GM19238 (cell line): ENCODE measurements around the gene ABCF3.

Experiments used
- DNase-seq: peaks from one replicate; pipeline ENCODE4 v3.0.0; 2011; ENCODE audit warnings: low spot score; ENCODE audit not compliant: insufficient read length

Gene ABCF3

GRCh38 chr3:184168363-184169120 lies 17.5 kb upstream of the ABCF3 start:
- no peak for DNase-seq

DNA sequence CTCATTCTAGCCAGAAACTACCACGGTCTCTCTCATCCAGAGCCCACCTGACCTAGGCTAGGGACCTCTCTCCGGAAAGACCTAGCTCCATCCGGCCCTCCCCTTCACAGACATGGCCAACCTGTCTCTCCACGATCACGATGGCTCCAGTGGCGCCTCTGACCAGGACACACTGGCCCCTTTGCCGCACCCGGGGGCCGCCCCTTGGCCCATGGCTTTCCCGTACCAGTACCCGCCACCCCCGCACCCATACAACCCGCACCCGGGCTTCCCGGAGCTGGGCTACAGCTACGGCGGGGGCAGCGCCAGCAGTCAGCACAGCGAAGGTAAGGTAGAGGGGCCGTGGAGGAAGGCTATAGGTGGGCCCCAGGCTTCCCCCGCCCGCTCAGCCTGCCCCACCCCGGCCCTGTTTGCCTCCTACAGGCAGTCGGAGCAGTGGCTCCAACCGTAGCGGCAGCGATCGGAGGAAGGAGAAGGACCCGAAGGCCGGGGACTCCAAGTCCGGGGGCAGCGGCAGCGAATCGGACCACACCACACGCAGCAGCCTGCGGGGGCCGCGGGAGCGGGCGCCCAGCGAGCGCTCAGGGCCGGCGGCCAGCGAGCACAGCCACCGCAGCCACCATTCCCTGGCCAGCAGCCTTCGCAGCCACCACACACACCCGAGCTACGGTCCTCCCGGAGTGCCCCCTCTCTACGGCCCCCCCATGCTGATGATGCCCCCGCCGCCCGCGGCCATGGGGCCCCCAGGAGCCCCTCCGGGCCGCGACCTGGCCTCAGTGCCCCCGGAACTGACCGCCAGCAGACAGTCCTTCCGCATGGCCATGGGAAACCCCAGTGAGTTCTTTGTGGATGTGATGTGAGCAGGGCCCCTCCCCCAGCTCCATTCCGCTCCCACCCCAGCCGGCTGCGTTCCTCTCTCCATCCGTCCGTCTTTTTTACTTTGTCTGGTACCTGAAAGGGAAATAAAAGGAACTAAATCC lies 15.8 kb upstream of the ABCF3 start:
- no peak for DNase-seq

DNA sequence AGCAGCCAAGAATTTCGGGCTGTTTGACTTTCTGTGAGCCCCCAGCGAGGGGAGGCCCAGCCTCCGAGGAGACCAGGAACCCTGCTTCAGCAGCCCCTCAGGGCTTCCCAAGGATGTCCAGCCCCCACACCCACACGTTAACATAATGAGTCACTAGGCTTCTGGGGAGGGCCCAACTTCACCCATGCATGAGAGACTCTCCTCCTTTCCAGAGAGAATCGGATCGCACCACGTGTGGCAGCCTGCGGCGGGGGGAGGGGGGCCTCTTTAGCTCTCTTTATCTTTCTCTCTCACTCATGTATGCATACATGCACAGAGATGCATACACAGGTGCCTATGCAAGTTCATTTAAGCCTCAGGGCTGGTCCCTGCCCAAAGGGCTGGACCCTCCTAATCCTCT lies 14.4 kb upstream of the ABCF3 start:
- DNase-seq: no peak

DNA sequence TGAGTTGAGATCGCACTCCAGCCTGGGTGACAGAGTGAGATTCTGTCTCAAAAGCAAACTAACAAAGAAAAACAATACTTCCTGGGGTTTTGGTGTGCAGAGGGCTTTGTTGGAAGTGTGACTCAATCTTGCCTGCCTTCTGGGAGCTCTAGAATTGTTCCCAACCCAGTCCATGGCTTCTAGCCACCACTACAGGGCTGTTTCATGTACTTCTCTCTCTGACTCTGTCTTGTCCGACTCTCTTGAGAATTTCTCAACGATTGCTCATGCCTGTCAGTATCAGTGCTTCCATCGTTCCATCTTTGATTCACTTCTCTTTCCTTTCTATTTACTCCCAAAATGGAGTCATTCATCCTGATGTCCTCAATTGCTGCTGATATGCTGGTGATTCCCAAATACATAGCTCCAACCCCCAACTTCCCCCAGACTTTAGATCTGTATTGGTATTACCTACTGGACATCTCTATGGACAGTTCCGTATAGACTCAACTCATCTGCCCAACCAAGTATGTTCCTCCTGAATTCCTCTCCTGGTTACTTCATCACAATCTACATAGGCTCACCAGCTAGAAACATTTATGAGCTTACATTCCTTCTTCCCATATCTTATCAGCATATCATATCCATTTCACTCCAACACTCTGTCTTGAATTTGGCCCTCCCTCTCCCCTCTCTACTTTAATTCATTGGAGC lies 13.2 kb upstream of the ABCF3 start:
- no peak for DNase-seq

- no peak for DNase-seq
Observed at GRCh38 chr3:184173374-184173722, 12.7 kb upstream of the ABCF3 start.

DNA sequence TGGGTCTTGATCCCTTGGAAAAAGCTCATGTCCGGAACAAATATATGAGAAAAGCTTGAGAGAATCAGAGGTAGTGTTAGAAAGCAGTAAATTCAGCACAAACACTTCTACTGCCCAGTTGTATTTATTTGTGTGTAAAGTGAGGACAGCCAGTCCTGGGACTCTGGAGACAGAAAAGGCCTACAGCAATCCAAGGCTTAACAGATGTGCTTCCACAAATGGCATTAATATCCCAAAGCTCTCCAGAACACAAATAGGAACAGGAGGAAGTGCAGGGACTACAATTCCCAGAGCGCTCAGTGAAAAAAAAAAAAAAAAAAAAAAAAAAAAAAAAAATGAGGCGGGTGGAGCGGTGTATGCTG lies 11.7 kb upstream of the ABCF3 start:
- no peak for DNase-seq

GRCh38 chr3:184174646-184175492 lies 11.1 kb upstream of the ABCF3 start, which contains the start of gene AP2M1:
Gene AP2M1, plus strand, starts transcription at chr3:184174855. Its CDS starts 2,139 bp downstream, at chr3:184176994.
- DNase-seq: peak; percentile 97

- no peak for DNase-seq
Observed at GRCh38 chr3:184175506-184175905, 10.5 kb upstream of the ABCF3 start.

- no peak for DNase-seq
Observed at GRCh38 chr3:184175981-184176376, 10.0 kb upstream of the ABCF3 start.

DNA sequence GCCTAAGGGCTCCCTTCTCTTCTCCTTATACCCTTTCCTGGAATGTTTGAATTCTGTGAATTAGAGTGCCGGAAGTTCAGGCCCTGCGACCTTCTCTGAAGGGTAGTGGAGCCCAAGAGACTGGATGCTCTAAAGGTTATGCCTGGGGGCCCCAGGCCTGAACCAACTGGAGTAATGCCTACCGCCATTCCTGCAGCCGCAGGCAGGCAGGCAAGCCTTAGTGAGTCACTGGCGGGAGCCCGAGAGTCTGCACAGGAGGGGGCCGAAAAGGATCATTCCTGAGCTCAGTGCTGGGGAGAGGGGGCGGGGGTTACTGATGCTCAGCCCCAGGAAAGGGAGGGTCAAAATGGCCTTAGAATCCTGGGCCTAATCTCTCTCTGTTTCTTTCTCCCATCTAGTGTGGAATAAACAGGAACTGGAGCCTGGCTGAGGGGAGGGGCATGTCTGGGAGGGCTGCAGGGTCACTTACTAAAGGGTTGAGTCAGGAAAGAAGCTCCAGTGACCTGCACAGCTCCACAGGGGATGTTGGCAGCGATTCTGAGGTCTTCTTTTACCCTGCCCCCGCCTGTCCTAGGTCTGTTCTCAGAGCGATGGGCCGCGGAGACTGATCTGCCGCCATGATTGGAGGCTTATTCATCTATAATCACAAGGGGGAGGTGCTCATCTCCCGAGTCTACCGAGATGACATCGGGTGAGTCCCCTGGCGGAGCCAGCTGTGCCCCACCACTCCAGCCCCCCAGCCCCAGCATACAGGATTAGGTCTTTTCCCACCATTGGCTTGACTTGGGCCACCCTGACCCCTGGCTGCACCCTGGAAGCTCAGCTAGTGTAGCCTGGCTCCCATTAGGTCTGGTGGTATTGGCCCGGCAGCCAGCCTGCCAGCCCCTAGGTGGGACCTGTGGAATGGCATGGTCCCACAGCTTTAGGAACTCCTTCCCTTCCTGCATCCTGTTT lies 9.3 kb upstream of the ABCF3 start:
- DNase-seq: no peak

DNA sequence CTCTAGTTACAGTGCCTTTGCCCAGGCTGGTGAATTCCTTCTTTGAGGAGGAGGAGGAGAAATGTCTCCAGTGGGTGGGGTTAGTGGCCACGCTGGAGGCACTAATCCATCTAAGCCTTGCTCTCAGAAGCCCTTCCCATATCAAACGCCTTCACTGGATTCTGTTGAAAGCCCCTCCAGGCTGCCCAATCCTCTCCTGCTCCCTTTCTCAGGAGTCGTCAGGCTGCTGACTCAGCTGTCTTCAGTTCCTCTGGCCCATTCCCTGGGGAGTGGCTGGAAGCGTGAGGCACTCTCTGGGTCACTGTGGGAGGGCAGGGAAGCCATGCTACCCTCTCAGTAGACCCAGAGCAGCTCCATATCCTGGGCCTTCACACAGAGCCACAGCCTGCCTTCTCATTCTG lies 8.7 kb upstream of the ABCF3 start:
- no peak for DNase-seq

DNA sequence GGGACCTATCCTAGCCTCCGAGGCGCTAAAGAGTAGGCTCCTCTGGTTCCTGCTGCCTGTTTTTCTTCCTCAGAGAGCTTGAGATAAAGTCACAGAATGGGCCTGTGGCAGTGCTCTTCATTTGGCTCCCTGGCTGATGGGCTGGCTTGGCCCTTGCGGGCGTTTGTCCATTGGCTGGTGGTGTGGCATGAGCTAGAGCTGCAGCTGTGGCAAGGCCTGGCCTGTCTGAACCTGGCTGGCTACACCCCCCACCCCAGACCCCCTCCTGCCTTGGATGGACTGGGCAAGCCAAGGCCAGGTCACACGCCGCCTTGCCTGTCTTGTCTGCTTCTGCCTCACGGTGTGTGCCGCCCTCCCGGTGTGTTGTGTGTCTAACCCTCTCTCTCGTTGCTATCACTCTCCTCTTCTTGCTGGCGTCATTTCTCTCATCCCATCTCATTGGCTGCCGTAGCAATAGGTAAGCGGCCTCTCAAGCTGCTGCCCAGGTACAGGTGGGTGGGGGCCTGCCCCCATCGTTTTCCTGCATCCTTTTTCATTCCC lies 8.2 kb upstream of the ABCF3 start:
- DNase-seq: no peak

DNA sequence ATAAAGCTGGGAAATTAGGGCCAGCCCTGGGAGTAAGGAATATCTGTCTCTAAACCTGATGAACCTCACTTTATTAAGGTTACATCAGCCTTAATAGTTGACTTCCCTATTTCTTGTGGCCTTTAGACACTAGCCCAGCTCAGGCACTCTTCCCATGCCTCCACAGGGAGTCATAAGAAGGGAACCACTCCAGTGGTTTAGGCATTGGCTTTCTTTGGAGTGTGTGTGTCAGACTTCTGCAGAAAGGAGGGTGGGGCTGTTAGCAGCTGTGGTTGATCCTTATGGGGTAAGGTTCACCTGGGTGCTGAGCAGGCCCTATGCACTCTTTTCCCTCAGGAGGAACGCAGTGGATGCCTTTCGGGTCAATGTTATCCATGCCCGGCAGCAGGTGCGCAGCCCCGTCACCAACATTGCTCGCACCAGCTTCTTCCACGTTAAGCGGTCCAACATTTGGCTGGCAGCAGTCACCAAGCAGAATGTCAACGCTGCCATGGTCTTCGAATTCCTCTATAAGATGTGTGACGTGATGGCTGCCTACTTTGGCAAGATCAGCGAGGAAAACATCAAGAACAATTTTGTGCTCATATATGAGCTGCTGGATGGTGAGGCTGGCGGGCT lies 7.4 kb upstream of the ABCF3 start:
- no peak for DNase-seq

DNA sequence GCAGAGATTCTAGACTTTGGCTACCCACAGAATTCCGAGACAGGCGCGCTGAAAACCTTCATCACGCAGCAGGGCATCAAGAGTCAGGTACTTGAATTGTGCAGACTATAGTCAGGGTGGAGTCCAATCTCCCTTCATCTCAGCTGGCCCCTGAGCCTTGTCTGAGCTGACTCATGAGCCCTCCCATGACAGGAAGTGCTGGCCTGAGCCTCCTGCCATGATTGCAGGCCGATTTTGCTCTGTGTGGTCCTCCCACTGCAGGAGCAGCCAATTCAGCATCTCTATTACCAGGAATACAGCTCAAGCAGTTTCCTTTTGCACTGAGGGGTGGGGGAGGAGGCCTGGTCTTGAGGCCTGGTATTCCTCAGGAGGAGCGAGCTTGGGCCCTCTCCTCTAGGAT lies 5.8 kb upstream of the ABCF3 start:
- no peak for DNase-seq

DNA sequence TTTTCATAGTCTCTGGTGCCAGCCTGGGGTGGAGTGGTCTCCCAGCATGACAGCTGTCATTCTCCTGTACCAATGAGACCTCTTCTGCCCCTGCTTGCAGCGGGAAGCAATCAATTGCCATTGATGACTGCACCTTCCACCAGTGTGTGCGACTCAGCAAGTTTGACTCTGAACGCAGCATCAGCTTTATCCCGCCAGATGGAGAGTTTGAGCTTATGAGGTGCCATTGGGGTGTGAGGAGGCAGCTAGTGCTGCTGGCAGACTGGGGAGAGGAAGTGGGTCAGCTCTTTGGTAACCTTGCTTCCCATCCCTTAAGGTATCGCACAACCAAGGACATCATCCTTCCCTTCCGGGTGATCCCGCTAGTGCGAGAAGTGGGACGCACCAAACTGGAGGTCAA lies 4.4 kb upstream of the ABCF3 start:
- DNase-seq: no peak

GRCh38 chr3:184183679-184184078 lies 2.3 kb upstream of the ABCF3 start:
- DNase-seq: no peak

- no peak for DNase-seq
Observed at GRCh38 chr3:184184546-184185230, 1.3 kb upstream of the ABCF3 start.

DNA sequence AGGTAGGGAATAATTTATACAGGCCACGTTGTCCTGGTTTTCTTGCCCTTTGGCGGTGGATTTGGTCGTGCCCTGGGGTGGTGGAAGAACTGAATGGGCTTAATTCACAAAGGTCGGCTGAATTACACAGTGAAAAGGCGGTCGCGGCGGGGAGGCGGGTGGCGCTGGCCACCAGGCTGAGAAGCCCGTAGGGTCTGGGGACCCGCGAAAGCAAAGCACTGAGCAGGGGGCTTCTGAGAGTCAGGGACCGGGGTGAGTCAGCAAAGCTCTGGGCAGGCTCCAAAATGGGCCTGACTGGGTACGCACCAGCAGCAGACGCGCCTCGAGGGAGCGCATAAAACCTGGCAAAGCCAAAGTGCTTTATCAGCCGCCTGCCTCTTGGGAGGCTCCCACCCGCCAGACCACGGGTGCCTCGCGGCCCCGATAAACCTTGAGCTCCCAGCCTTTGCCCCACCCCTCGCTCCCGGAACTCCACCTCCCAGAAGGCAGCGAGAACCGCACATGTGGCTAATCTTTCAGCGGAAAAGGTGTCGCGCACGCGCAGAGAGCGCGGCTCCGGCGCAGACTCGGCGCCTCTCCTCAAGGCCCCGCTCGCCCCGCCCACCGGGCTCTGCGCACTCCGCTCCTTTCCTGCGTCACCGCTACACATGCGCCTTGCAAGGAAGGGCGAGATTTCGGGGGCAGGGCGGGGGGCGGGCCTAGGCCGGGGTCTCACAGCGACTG lies 377 bp upstream of the ABCF3 start:
- DNase-seq: peak; percentile 97
